HEK293 (cell line): ENCODE data around the gene AKR1C3.

Experiments
- CTCF ChIA-PET: fragments of 350-600 bp; formaldehyde crosslinking; extraction: SDS; loops from one replicate; lab custom pipeline; 2021; ENCODE audit warnings: antibody characterized with exemption; lab: Yijun Ruan, JAX
- POLR2A ChIA-PET: fragments of 300-600 bp; formaldehyde crosslinking; extraction: SDS; loops from one replicate; lab custom pipeline; 2020; ENCODE audit warnings: antibody characterized with exemption, inconsistent platforms; lab: Yijun Ruan, JAX
- H3K27ac ChIP-seq: fragments of 200-500 bp; sonication (Bioruptor generic); 2 replicates; pipeline ENCODE4 v1.5.1; 2014; ENCODE audit warnings: low read depth, low read length, control low read depth, inconsistent platforms; ENCODE audit errors: extremely low read depth
- H3K36me3 ChIP-seq, 2 experiments: fragments of 200-500 bp in 1 of 2; sonication (Bioruptor generic) in 1 of 2; 1 replicate in 1 of 2; 2 replicates in 1 of 2; pipeline ENCODE4 v1.5.1; 2014 to 2017; ENCODE audit warnings: inconsistent platforms in 2 of 2, low read length in 2 of 2; ENCODE audit not compliant: control insufficient read depth in 2 of 2, insufficient read depth in 1 of 2
- H3K4me1 ChIP-seq: fragments of 200-500 bp; sonication (Bioruptor generic); 2 replicates; pipeline ENCODE4 v1.5.1; 2014; ENCODE audit warnings: mild to moderate bottlenecking, low read length, inconsistent platforms; ENCODE audit not compliant: control insufficient read depth, insufficient read depth
- H3K4me3 ChIP-seq: 2 replicates; pipeline ENCODE4 v1.5.1; 2011; ENCODE audit warnings: low read depth, mild to moderate bottlenecking, control low read depth, low read length, moderate library complexity
- H3K9me3 ChIP-seq: fragments of 200-500 bp; sonication (Bioruptor generic); 2 replicates; pipeline ENCODE4 v1.5.1; 2014; ENCODE audit warnings: low read depth, low read length, inconsistent platforms; ENCODE audit not compliant: control insufficient read depth, insufficient read depth
- KLF1 ChIP-seq: fragments of 450-650 bp; formaldehyde crosslinking; IDR thresholded peaks from 2 replicates; pipeline ENCODE4 v1.5.1; 2016; ENCODE audit warnings: missing biosample characterization, missing genetic modification characterization
- KLF17 ChIP-seq: fragments of 450-650 bp; formaldehyde crosslinking; IDR thresholded peaks from 2 replicates; pipeline ENCODE4 v1.5.1; 2016; ENCODE audit warnings: missing biosample characterization, missing genetic modification characterization
- KLF8 ChIP-seq: fragments of 450-650 bp; formaldehyde crosslinking; IDR thresholded peaks from 2 replicates; pipeline ENCODE4 v1.5.1; 2016; ENCODE audit warnings: missing biosample characterization, missing genetic modification characterization
- KLF9 ChIP-seq: fragments of 450-650 bp; formaldehyde crosslinking; IDR thresholded peaks from 2 replicates; pipeline ENCODE4 v1.5.1; 2016; ENCODE audit warnings: missing biosample characterization, missing genetic modification characterization, low read depth
- OVOL3 ChIP-seq: fragments of 450-650 bp; formaldehyde crosslinking; IDR thresholded peaks from 2 replicates; pipeline ENCODE4 v1.5.1; 2016; ENCODE audit warnings: missing biosample characterization, missing genetic modification characterization
- SETDB1 ChIP-seq: IDR thresholded peaks from one replicate; pipeline ENCODE4 v1.6.1; 2017; ENCODE audit warnings: mild to moderate bottlenecking, low read length, moderate library complexity, mixed read lengths; ENCODE audit not compliant: insufficient read length
- TCF7L2 ChIP-seq: IDR thresholded peaks from 2 replicates; pipeline ENCODE4 v1.6.1; 2011; ENCODE audit warnings: low read depth, mild to moderate bottlenecking, inconsistent platforms, low read length, moderate library complexity, borderline replicate concordance
- TRIM28 ChIP-seq: IDR thresholded peaks from 2 replicates; pipeline ENCODE4 v1.6.1; 2011; ENCODE audit warnings: low read length, control low read depth, borderline replicate concordance
- WT1 ChIP-seq: fragments of 450-650 bp; formaldehyde crosslinking; IDR thresholded peaks from 2 replicates; pipeline ENCODE4 v1.5.1; 2016; ENCODE audit warnings: missing biosample characterization, missing genetic modification characterization
- YY1 ChIP-seq: fragments of 450-650 bp; formaldehyde crosslinking; IDR thresholded peaks from 2 replicates; pipeline ENCODE4 v1.5.1; 2018; ENCODE audit warnings: missing biosample characterization, missing genetic modification characterization
- ZBTB17 ChIP-seq: fragments of 450-650 bp; formaldehyde crosslinking; IDR thresholded peaks from 2 replicates; pipeline ENCODE4 v1.5.1; 2016; ENCODE audit warnings: missing biosample characterization, missing genetic modification characterization
- ZFP37 ChIP-seq: fragments of 450-650 bp; formaldehyde crosslinking; IDR thresholded peaks from 2 replicates; pipeline ENCODE4 v1.5.1; 2016; ENCODE audit warnings: missing biosample characterization, missing genetic modification characterization
- ZNF24 ChIP-seq: fragments of 450-650 bp; formaldehyde crosslinking; IDR thresholded peaks from 2 replicates; pipeline ENCODE4 v1.5.1; 2016; ENCODE audit warnings: missing biosample characterization, missing genetic modification characterization
- ZNF521 ChIP-seq: fragments of 450-650 bp; formaldehyde crosslinking; IDR thresholded peaks from 2 replicates; pipeline ENCODE4 v1.5.1; 2017; ENCODE audit warnings: missing biosample characterization, mild to moderate bottlenecking, missing genetic modification characterization
- ZNF548 ChIP-seq: fragments of 450-650 bp; formaldehyde crosslinking; IDR thresholded peaks from 2 replicates; pipeline ENCODE4 v1.5.1; 2016; ENCODE audit warnings: missing biosample characterization, missing genetic modification characterization
- ZNF624 ChIP-seq: fragments of 450-650 bp; formaldehyde crosslinking; IDR thresholded peaks from 2 replicates; pipeline ENCODE4 v1.5.1; 2017; ENCODE audit warnings: missing biosample characterization, missing genetic modification characterization
- ZNF654 ChIP-seq: fragments of 450-650 bp; formaldehyde crosslinking; IDR thresholded peaks from 2 replicates; pipeline ENCODE4 v1.5.1; 2016; ENCODE audit warnings: low read depth, missing biosample characterization, missing genetic modification characterization
- ZNF768 ChIP-seq: fragments of 450-650 bp; formaldehyde crosslinking; IDR thresholded peaks from 2 replicates; pipeline ENCODE4 v1.5.1; 2018; ENCODE audit warnings: missing biosample characterization, mild to moderate bottlenecking, missing genetic modification characterization
- ZNF785 ChIP-seq: fragments of 450-650 bp; formaldehyde crosslinking; IDR thresholded peaks from 2 replicates; pipeline ENCODE4 v1.5.1; 2016; ENCODE audit warnings: missing biosample characterization, missing genetic modification characterization
- ZNF830 ChIP-seq: fragments of 450-650 bp; IDR thresholded peaks from 2 replicates; pipeline ENCODE4 v1.5.0; 2018; ENCODE audit warnings: missing biosample characterization, missing genetic modification characterization, low read depth, mild to moderate bottlenecking, moderate library complexity
- ZNF843 ChIP-seq: fragments of 450-650 bp; formaldehyde crosslinking; IDR thresholded peaks from 2 replicates; pipeline ENCODE4 v1.5.1; 2016; ENCODE audit warnings: missing biosample characterization, missing genetic modification characterization
- TF ChIP-seq, protein P1 (sequence below): fragments of 450-650 bp; formaldehyde crosslinking; IDR thresholded peaks from 2 replicates; pipeline ENCODE4 v1.5.1; 2016; ENCODE audit warnings: missing biosample characterization, missing genetic modification characterization

Gene AKR1C3

DNA sequence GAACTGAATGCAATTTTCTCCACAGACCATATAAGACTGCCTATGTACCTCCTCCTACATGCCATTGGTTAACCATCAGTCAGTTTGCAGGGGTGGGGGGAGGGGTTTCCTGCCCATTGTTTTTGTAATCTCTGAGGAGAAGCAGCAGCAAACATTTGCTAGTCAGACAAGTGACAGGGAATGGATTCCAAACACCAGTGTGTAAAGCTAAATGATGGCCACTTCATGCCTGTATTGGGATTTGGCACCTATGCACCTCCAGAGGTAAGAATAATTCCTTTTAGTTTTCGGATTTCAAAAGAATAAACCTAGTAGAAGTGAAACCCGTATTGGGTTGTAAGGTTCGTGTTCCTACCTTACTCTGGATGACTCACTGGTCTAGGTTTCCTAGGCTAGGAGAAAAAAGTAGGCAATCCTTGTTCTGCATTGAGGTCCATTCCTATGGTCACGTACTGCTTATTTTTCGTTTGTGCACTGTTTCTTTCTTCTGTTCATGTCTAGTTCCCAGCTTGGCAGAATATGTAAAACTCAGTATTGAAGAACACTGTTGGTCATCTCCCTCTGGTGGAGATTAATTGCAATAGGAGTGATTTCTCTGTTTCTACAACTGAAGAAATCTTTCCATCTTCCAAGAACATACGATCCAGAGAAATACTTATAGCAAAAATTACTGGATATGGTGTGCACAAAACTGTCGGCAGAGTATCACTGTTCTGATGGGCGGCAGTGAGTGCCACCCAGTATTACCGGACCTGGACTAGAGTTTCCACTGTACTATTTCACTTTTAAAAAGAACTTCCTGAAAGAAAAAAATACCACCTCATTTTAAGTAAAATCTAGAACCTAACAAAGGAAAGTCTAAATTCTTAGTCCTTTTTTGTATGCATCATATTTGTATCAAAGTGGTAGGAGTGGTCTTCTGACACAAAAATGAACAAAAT lies at the start of gene AKR1C3:
Gene AKR1C3, plus strand, starts transcription at position 150 of the 941 bp plus-strand sequence. Its CDS starts 31 bp downstream, at position 181.
- ChIA-PET CTCF (interaction anchor here (0.7 to 5.4 kb wide), 7 partner anchors 13 to 289 kb away, joined by 3 to 54 read pairs (median 3); no protein-coding TSS in a partner anchor), POLR2A (no interaction called here)
- Histone ChIP-seq H3K36me3 (peaks cover 0 to 10% of the 10 kb centered on the region in 2 experiments; a peak in 1 of 3 replicates), H3K4me3 (peak within 1 kb of the TSS; percentile 42), H3K4me1 (no peaks in the 10 kb centered on the region), H3K27ac (no peak within 1 kb of the TSS), H3K9me3 (no peaks in the 10 kb centered on the region)
- TF ChIP-seq WT1 (tag by site-specific recombination) (no peak), OVOL3 (tag by site-specific recombination) (no peak), KLF1 (tag by site-specific recombination) (no peak), ZNF654 (tag by site-specific recombination) (peak; percentile 14; the same call in 1 of the 2 replicates), ZNF521 (tag by site-specific recombination) (no peak), ZNF24 (tag by site-specific recombination) (no peak), ZBTB17 (tag by site-specific recombination) (peak; percentile 85), SETDB1 (peak; percentile 33), TRIM28 (peak; percentile 74; the same call in 1 of the 2 replicates), ZNF548 (tag by site-specific recombination) (no peak), KLF17 (no peak), TCF7L2 (no peak), ZNF768 (tag by site-specific recombination) (no peak), ZNF843 (tag by site-specific recombination) (no peak), ZNF624 (tag by site-specific recombination) (no peak), KLF9 (tag by site-specific recombination) (no peak)

GRCh38 chr10:5045095-5045494 lies 49.1 kb upstream of the AKR1C3 start:
- POLR2A ChIA-PET, result no interaction called here
- H3K36me3 ChIP-seq, result no peaks in the 10 kb centered on the region
- H3K4me3 ChIP-seq, result no peak overlapping the region
- CTCF ChIA-PET, result no interaction called here
- TF ChIP-seq ZNF785 (tag by site-specific recombination) (no peak), YY1 (tag by site-specific recombination) (no peak), ZFP37 (no peak), KLF8 (no peak), ZNF830 (tag by site-specific recombination) (no peak), ZNF654 (tag by site-specific recombination) (no peak)
- TF ChIP-seq, protein P1, sequence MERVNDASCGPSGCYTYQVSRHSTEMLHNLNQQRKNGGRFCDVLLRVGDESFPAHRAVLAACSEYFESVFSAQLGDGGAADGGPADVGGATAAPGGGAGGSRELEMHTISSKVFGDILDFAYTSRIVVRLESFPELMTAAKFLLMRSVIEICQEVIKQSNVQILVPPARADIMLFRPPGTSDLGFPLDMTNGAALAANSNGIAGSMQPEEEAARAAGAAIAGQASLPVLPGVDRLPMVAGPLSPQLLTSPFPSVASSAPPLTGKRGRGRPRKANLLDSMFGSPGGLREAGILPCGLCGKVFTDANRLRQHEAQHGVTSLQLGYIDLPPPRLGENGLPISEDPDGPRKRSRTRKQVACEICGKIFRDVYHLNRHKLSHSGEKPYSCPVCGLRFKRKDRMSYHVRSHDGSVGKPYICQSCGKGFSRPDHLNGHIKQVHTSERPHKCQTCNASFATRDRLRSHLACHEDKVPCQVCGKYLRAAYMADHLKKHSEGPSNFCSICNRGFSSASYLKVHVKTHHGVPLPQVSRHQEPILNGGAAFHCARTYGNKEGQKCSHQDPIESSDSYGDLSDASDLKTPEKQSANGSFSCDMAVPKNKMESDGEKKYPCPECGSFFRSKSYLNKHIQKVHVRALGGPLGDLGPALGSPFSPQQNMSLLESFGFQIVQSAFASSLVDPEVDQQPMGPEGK (tag by site-specific recombination), result no peak
- H3K4me1 ChIP-seq, result no peaks in the 10 kb centered on the region
- H3K27ac ChIP-seq, result no peak overlapping the region
- H3K9me3 ChIP-seq, result no peaks in the 10 kb centered on the region
